Cardiac fibroblast (primary cell): Measurements from ENCODE around the gene ADM2.

Experiments used
- DNase-seq, 2 donors: peaks; one replicate each; pipeline versions ENCODE4 v3.0.0 to v3.0.0-alpha.2; 2010; ENCODE audit warnings: low read depth in 2 of 2
- H3K4me3 ChIP-seq, 2 donors: replicated peaks in 1 of 2; 1 replicate in 1 of 2; 2 replicates in 1 of 2; pipeline ENCODE4 v1.5.1; 2011; ENCODE audit warnings: low read depth in 2 of 2, low read length in 2 of 2, mild to moderate bottlenecking in 2 of 2, moderate library complexity in 1 of 2
- CTCF ChIP-seq: IDR thresholded peaks from one replicate; pipeline ENCODE4 v1.5.1; 2011; ENCODE audit warnings: low read depth, mild to moderate bottlenecking, low read length, inconsistent platforms

Gene ADM2

GRCh38 chr22:50528682-50529415 lies 47.5 kb downstream of the ADM2 start:
- peak overlapping the region; percentile 57 to 59 for H3K4me3 ChIP-seq
- no peak for TF ChIP-seq CTCF
- DNase-seq: no peak

- DNase-seq: no peak
- H3K4me3 ChIP-seq: peak overlapping the region; percentile 57 to 59
- no peak for TF ChIP-seq CTCF
Observed at GRCh38 chr22:50529416-50529896, 48.1 kb downstream of the ADM2 start.

GRCh38 chr22:50529897-50530579 lies 48.7 kb downstream of the ADM2 start, which contains the start of gene TYMP:
Gene TYMP, minus strand, starts transcription at chr22:50530012. Its CDS starts 303 bp downstream, at chr22:50529709.
- DNase-seq: peak; percentile 83 to 90
- H3K4me3 ChIP-seq: peak within 1 kb of the TSS; percentile 57 to 59
- no peak for TF ChIP-seq CTCF

- no peak for DNase-seq
- TF ChIP-seq CTCF: no peak
- H3K4me3 ChIP-seq: peak overlapping the region; percentile 55 to 59
Observed at GRCh38 chr22:50530580-50530876, 49.2 kb downstream of the ADM2 start.

GRCh38 chr22:50530877-50531545 lies 49.7 kb downstream of the ADM2 start:
- peak; percentile 85 to 93 for DNase-seq
- peak overlapping the region; percentile 55 to 59 for H3K4me3 ChIP-seq
- TF ChIP-seq CTCF: no peak

- TF ChIP-seq CTCF: no peak
- DNase-seq: peak; percentile 29 to 46
- peak overlapping the region; percentile 55 to 59 for H3K4me3 ChIP-seq
Observed at GRCh38 chr22:50531546-50531961, 50.2 kb downstream of the ADM2 start.
